ENCODE measurements around the gene MARCO.

DNA sequence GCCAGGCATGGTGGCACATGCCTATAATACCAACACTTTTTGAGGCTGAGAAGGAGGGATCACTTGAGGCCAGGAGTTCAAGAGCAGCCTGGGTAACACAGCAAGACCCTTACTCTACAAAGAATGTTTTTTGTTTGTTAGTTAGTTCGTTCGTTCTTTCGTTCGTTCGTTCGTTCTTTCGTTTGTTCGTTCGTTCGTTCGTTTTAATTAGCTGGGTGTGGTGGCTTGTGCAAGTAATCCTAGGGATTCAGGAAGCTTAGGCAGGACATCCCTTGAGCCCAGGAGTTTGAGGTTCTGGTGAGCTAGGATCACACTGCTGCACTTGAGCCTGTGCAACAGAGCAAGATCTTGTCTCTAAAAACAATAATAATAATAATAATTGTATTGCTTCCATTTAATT lies 98.7 kb downstream of the MARCO start:
- TF ChIP-seq, protein P1, sequence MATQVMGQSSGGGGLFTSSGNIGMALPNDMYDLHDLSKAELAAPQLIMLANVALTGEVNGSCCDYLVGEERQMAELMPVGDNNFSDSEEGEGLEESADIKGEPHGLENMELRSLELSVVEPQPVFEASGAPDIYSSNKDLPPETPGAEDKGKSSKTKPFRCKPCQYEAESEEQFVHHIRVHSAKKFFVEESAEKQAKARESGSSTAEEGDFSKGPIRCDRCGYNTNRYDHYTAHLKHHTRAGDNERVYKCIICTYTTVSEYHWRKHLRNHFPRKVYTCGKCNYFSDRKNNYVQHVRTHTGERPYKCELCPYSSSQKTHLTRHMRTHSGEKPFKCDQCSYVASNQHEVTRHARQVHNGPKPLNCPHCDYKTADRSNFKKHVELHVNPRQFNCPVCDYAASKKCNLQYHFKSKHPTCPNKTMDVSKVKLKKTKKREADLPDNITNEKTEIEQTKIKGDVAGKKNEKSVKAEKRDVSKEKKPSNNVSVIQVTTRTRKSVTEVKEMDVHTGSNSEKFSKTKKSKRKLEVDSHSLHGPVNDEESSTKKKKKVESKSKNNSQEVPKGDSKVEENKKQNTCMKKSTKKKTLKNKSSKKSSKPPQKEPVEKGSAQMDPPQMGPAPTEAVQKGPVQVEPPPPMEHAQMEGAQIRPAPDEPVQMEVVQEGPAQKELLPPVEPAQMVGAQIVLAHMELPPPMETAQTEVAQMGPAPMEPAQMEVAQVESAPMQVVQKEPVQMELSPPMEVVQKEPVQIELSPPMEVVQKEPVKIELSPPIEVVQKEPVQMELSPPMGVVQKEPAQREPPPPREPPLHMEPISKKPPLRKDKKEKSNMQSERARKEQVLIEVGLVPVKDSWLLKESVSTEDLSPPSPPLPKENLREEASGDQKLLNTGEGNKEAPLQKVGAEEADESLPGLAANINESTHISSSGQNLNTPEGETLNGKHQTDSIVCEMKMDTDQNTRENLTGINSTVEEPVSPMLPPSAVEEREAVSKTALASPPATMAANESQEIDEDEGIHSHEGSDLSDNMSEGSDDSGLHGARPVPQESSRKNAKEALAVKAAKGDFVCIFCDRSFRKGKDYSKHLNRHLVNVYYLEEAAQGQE (IDR thresholded peaks at IDR 0.05; ENCODE audit: insufficient read depth in 1 of 2, low read depth in 2 of 2, low read length in 1 of 2): no peak
- TF ChIP-seq, protein P2, sequence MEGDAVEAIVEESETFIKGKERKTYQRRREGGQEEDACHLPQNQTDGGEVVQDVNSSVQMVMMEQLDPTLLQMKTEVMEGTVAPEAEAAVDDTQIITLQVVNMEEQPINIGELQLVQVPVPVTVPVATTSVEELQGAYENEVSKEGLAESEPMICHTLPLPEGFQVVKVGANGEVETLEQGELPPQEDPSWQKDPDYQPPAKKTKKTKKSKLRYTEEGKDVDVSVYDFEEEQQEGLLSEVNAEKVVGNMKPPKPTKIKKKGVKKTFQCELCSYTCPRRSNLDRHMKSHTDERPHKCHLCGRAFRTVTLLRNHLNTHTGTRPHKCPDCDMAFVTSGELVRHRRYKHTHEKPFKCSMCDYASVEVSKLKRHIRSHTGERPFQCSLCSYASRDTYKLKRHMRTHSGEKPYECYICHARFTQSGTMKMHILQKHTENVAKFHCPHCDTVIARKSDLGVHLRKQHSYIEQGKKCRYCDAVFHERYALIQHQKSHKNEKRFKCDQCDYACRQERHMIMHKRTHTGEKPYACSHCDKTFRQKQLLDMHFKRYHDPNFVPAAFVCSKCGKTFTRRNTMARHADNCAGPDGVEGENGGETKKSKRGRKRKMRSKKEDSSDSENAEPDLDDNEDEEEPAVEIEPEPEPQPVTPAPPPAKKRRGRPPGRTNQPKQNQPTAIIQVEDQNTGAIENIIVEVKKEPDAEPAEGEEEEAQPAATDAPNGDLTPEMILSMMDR (IDR thresholded peaks at IDR 0.05): no peak
